Lung (tissue), 12 donors: ENCODE data around the gene ARHGAP22. TPM values are rescaled to one million over a fixed set of nuclear protein-coding genes. Genes with fewer than 3 reads are reported as not detected.

Experiments used
- ATAC-seq: fragments of 200-7000 bp; cut with Tn5 transposase; one replicate; pipeline ENCODE4 v1.9.1; 2020; ENCODE audit warnings: moderate number of reproducible peaks; ENCODE audit not compliant: insufficient read depth, low FRiP score
- DNase-seq, 3 donors: peaks; one replicate each; pipeline ENCODE4 v3.0.0-alpha.2; 2013 to 2017
- H3K27ac ChIP-seq, 2 donors: one replicate each; pipeline ENCODE4 v1.5.1; 2013; ENCODE audit warnings: mild to moderate bottlenecking in 2 of 2, moderate library complexity in 2 of 2, control low read depth in 1 of 2, inconsistent platforms in 1 of 2, low read depth in 1 of 2, low read length in 1 of 2
- H3K27me3 ChIP-seq, 3 donors: one replicate each; pipeline ENCODE4 v1.5.1; 2013; ENCODE audit warnings: low read length in 2 of 3; ENCODE audit not compliant: control insufficient read depth in 3 of 3, insufficient read depth in 3 of 3
- H3K36me3 ChIP-seq, 4 donors: one replicate each; pipeline ENCODE4 v1.5.1; 2013; ENCODE audit warnings: low read length in 4 of 4, mild to moderate bottlenecking in 1 of 4, moderate library complexity in 1 of 4; ENCODE audit not compliant: control insufficient read depth in 4 of 4, insufficient read depth in 4 of 4
- H3K4me1 ChIP-seq, 5 donors: one replicate each; pipeline ENCODE4 v1.5.1; 2013; ENCODE audit warnings: low read length in 5 of 5, mild to moderate bottlenecking in 2 of 5, moderate library complexity in 1 of 5; ENCODE audit not compliant: control insufficient read depth in 5 of 5, insufficient read depth in 5 of 5
- H3K4me3 ChIP-seq: one replicate; pipeline ENCODE4 v1.5.1; 2013; ENCODE audit warnings: mild to moderate bottlenecking, control low read depth, moderate library complexity
- H3K9ac ChIP-seq, 2 donors: one replicate each; pipeline ENCODE4 v1.5.1; 2013; ENCODE audit warnings: low read length in 2 of 2, control low read depth in 1 of 2; ENCODE audit not compliant: insufficient read depth in 1 of 2
- H3K9me3 ChIP-seq, 4 donors: one replicate each; pipeline ENCODE4 v1.5.1; 2013; ENCODE audit warnings: low read length in 3 of 4, mild to moderate bottlenecking in 1 of 4, moderate library complexity in 1 of 4; ENCODE audit not compliant: control insufficient read depth in 4 of 4, insufficient read depth in 3 of 4
- WGBS, 2 donors: extraction: QIAGEN DNeasy Blood & Tissue Kit; methylation state at CpG; one replicate each; pipeline ENCODE4 v1.1.7; 2013; 5-methylcytosine and 5-hydroxymethylcytosine counted together
- polyA plus RNA-seq, 2 donors: library from polyadenylated mRNA; stranded (reverse); fragments of 200-250 nt; gene quantifications; one replicate each; pipeline ENCODE4 v1.2.1, GENCODE V29; 2013
- total RNA-seq, 2 donors: library from RNA; depleted of rRNA in 1 of 2; stranded (reverse); fragments of >200 nt in 1 of 2; gene quantifications; one replicate each; pipeline ENCODE4 v1.2.1, GENCODE V29; 2014 to 2021
- TF ChIP-seq, protein P1 (sequence below): IDR thresholded peaks from 2 replicates; pipeline ENCODE4 v1.5.1; 2012; ENCODE audit warnings: mild to moderate bottlenecking; ENCODE audit errors: control extremely low read depth, extremely low read depth
- donor health status: control.
- donor health status: control.
- donor health status: Bipolar disorder and iron deficiency.
- donor health status: healthy.
- donor health status: DM: yes; HTN: yes; CAD: no.

ARHGAP22 gene
- total and polyA plus RNA-seq, 4 donors = 3.2 to 6.9 (median 4.1) TPM

DNA sequence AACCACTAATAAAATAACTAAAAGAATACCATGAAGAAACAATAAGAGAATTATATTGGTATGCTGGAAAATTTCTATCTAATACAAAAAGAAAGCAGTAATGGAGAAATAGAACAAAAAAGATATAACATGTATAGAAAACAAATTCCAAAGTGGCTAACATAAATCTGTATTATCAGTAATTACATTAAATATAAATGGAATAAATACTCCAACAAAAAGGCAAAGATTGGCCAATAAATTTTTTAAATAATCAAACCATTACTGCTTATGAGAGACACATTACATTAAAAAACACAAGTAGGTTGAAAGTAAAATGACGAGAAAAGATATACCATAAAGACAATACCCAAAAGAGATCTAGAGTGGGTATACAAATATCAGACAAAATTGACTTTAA, 90.0 kb downstream of the ARHGAP22 start:
- Histone ChIP-seq H3K4me1 (no peaks in the 10 kb centered on the region), H3K27me3 (no peaks in the 10 kb centered on the region), H3K9ac (no peak overlapping the region), H3K27ac (no peak overlapping the region), H3K9me3 (no peaks in the 10 kb centered on the region), H3K4me3 (no peak overlapping the region), H3K36me3 (no peaks in the 10 kb centered on the region)
- no peak for DNase-seq
- ATAC-seq = no peak
- WGBS, 2 donors = 87 to 98% methylated on average over 1 of the region's 1 CpG
- TF ChIP-seq, protein P1, sequence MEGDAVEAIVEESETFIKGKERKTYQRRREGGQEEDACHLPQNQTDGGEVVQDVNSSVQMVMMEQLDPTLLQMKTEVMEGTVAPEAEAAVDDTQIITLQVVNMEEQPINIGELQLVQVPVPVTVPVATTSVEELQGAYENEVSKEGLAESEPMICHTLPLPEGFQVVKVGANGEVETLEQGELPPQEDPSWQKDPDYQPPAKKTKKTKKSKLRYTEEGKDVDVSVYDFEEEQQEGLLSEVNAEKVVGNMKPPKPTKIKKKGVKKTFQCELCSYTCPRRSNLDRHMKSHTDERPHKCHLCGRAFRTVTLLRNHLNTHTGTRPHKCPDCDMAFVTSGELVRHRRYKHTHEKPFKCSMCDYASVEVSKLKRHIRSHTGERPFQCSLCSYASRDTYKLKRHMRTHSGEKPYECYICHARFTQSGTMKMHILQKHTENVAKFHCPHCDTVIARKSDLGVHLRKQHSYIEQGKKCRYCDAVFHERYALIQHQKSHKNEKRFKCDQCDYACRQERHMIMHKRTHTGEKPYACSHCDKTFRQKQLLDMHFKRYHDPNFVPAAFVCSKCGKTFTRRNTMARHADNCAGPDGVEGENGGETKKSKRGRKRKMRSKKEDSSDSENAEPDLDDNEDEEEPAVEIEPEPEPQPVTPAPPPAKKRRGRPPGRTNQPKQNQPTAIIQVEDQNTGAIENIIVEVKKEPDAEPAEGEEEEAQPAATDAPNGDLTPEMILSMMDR = no peak

DNA sequence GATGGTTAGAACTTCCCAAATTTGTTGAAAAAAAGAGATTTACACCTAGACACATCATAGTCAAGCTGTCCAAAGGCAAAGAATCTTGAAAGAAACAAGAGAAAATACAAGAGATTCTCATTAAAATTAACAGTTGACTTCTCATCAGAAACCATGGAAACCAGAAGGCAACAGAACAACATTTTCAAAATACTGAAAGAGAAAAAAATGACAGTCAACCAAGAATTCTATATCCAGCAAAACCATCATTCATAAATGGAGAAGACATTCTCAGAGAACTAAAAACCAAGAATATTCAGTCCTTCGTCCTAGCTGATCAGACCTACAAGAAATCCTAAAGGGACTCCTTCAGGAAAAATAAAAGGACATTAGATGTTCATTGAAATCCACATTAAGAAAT, 90.6 kb downstream of the ARHGAP22 start:
- H3K4me1 ChIP-seq = no peaks in the 10 kb centered on the region
- no peak overlapping the region for H3K9ac ChIP-seq
- TF ChIP-seq, protein P1 = no peak
- H3K27ac ChIP-seq = no peak overlapping the region
- 89 to 93% methylated on average over 1 of the region's 1 CpG for WGBS, 2 donors
- no peaks in the 10 kb centered on the region for H3K9me3 ChIP-seq
- DNase-seq (no peak), ATAC-seq (no peak)
- H3K36me3 ChIP-seq = no peaks in the 10 kb centered on the region
- H3K27me3 ChIP-seq = no peaks in the 10 kb centered on the region
- no peak overlapping the region for H3K4me3 ChIP-seq

DNA sequence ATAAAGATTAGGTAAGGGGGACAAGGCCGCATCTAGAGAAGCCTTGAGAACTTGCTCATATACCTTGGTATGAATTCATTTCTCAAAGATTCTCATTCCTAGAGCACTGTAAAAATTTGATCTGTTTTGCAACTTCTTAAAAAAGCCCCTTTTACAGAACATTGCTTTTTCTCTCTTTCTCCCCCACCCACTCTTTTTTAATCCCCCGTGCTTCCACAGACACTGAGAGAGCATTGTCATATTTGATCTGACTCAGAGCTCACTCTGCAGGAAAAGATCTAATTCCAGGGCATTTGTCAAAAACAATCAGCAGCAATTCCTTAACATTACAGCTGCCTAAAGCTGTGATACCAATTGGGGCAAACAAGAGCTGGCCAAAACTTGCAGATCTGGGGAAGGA, 92.0 kb downstream of the ARHGAP22 start:
- H3K4me1 ChIP-seq = peaks cover 0 to 3% (median 0%) of the 10 kb centered on the region in 5 donors
- 87 to 90% methylated on average over 2 of the region's 2 CpGs for WGBS, 2 donors
- H3K27me3 ChIP-seq = no peaks in the 10 kb centered on the region
- H3K4me3 ChIP-seq = no peak overlapping the region
- H3K36me3 ChIP-seq = no peaks in the 10 kb centered on the region
- H3K27ac ChIP-seq = no peak overlapping the region
- no peaks in the 10 kb centered on the region for H3K9me3 ChIP-seq
- H3K9ac ChIP-seq = no peak overlapping the region
- DNase-seq (no peak), ATAC-seq (no peak)
- TF ChIP-seq, protein P1 = no peak

DNA sequence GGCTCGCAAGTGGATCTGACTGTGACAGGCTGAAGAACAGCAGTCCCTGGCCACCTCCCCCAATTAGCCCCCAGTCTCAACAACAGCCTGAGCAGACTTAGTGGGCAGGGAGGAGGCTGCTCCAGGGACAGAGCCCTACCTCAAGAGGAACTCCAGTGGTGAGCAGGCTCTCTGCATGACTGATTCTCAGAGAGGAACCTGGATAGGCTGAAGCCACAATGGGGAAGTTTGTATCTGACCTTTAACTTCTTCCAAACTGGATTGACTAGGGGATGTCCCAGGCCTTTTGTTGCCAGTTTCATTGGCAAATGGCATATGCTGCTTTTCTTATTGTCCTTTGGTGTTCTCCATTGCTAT, 93.0 kb downstream of the ARHGAP22 start:
- 82 to 96% methylated on average over 1 of the region's 1 CpG for WGBS, 2 donors
- peak; percentile 45 for ATAC-seq

More for the DNA sequence above, 93.0 kb downstream of the ARHGAP22 start:
- peaks cover 0 to 3% (median 0%) of the 10 kb centered on the region in 5 donors for H3K4me1 ChIP-seq
- H3K4me3 ChIP-seq = no peak overlapping the region
- H3K27me3 ChIP-seq = no peaks in the 10 kb centered on the region
- peak in 1 of 3 donors; percentile 10 for DNase-seq
- TF ChIP-seq, protein P1 = no peak
- H3K36me3 ChIP-seq = no peaks in the 10 kb centered on the region
- no peaks in the 10 kb centered on the region for H3K9me3 ChIP-seq
- H3K9ac ChIP-seq = no peak overlapping the region
- no peak overlapping the region for H3K27ac ChIP-seq
